ENCODE results near the gene RAET1G. TPM values are rescaled to one million over a fixed set of nuclear protein-coding genes. Genes with fewer than 3 reads are reported as not detected.

The RAET1G gene
- total and polyA plus RNA-seq, 2 donors (not counting 3 experiments of a cell fraction or from before 2014, with no cell fraction given), result 1.6 to 2.1 TPM

DNA sequence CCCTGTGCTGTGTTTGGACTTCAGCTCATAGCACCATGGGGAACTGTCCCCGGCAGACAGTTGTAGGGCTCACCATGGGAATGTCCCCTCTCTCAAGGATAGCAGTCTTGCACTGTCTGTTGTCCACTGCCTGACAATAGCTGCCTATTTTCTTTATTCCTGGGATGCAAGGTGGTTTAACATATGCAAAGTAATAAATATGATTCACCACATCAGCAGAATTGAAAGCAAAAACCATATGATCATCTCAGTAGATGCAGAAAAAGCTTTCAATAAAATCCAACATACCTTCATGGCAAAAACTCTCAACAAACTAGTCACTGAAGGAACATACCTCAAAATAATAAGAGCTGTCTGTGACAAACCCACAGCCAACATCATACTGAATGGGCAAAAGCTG, 45.3 kb downstream of the RAET1G start:
- dilution Hi-C loops (cut with MboI; ENCODE audit: extremely low pct_ligation_motif_present, low sequenced_read_pairs) (no loop called here), intact Hi-C loops (cut with micrococcal nuclease) (no loop called here)
- BruUV-seq (replicated peaks), result no TSS peak
- H2AFZ ChIP-seq (ENCODE audit: low read depth, low read length), result no peak overlapping the region
- peaks cover 14 to 16% of the 10 kb centered on the region in 2 experiments for H3K27me3 ChIP-seq (ENCODE audit: control insufficient read depth in 2 of 2, insufficient read depth in 2 of 2, low read length in 2 of 2)
- ChIA-PET POLR2A (no interaction called here), CTCF (interaction anchor here (1.6 kb wide), 1 partner anchor 12 kb away, joined by 4 read pairs; no protein-coding TSS in a partner anchor)
- no peaks in the 10 kb centered on the region for H3K4me1 ChIP-seq (ENCODE audit: control insufficient read depth, extremely low read depth, insufficient read depth, low read length)
- no peaks in the 10 kb centered on the region for H4K20me1 ChIP-seq (replicated peaks; ENCODE audit: control insufficient read depth, extremely low read depth, insufficient read depth, low read length)
- TF ChIP-seq GATA2 (IDR thresholded peaks at IDR 0.05; ENCODE audit: insufficient read depth, insufficient read length, low read depth, low read length) (no peak), POLR2A (IDR thresholded peaks at IDR 0.05; ENCODE audit: low read depth, low read length) (no peak), EZH2 (IDR thresholded peaks at IDR 0.05; ENCODE audit: borderline replicate concordance, low read depth, low read length, severe bottlenecking) (no peak), JUN (IDR thresholded peaks at IDR 0.05; ENCODE audit: borderline replicate concordance, insufficient read depth, insufficient read length, low read depth) (no peak), MYC (IDR thresholded peaks at IDR 0.05; ENCODE audit: low read depth, low read length) (no peak), POLR2AphosphoS5 (IDR thresholded peaks at IDR 0.05; ENCODE audit: insufficient read depth, low read depth, low read length) (no peak)
- no peak for FAIRE-seq
- no peaks in the 10 kb centered on the region for H3K9me3 ChIP-seq (replicated peaks; ENCODE audit: control insufficient read depth, insufficient read depth, low read length)
- no peaks in the 10 kb centered on the region for H3K79me2 ChIP-seq (ENCODE audit: control insufficient read depth, insufficient read depth, low read length)
- DNase-seq (ENCODE audit: low read depth, low spot score), result no peak
- H3K9me1 ChIP-seq (replicated peaks; ENCODE audit: control insufficient read depth, extremely low read depth, insufficient read depth, low read length), result no peaks in the 10 kb centered on the region
- H3K36me3 ChIP-seq (ENCODE audit: control insufficient read depth in 2 of 2, extremely low read depth in 1 of 2, insufficient read depth in 2 of 2, low read length in 2 of 2), result no peaks in the 10 kb centered on the region
- no peak overlapping the region for H3K27ac ChIP-seq (ENCODE audit: insufficient read depth, low read depth, low read length)
- H3K4me2 ChIP-seq (ENCODE audit: insufficient read depth, low read length), result no peak overlapping the region
- H3K4me3 ChIP-seq (replicated peaks in 1 of 3; ENCODE audit: insufficient read depth in 1 of 3, low read depth in 1 of 3, low read length in 3 of 3), result no peak overlapping the region
- H3K9ac ChIP-seq (replicated peaks; ENCODE audit: extremely low read depth, insufficient read depth, low read length), result no peak overlapping the region

DNA sequence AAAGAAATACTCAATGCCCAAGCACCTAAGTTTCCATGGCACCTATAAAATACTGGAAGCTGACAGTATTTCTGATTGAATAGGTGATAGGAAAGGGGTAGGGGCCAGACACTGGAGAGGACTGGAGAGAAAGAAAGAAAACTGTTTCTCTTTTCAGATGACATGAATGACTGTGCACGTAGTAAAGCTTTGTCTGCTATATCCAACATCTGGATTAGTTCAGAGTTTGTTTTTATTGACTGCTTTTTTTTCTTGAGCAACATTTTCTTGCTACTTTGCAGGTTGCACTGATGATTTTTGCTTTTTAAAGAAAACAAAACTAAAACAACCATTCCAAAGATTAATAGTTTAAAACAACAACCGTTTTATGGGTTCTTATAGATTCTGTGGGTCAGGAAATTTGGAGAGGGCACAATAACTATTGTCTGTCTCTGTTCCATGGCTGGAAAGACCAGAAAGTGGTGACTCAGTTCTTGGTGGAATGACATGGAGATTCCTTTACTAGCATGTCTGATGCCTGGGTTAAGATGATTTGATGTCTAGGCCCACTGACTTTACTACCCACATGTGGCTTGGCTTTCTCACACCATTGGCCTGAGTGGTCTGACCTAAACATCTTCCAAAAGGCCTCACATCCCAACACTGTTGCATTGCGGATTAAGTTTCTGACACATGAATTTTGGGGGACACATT, 46.5 kb downstream of the RAET1G start:
- no peaks in the 10 kb centered on the region for H3K79me2 ChIP-seq (ENCODE audit: control insufficient read depth, insufficient read depth, low read length)
- H3K36me3 ChIP-seq (ENCODE audit: control insufficient read depth in 2 of 2, extremely low read depth in 1 of 2, insufficient read depth in 2 of 2, low read length in 2 of 2), result no peaks in the 10 kb centered on the region
- peaks cover 14 to 16% of the 10 kb centered on the region in 2 experiments for H3K27me3 ChIP-seq (ENCODE audit: control insufficient read depth in 2 of 2, insufficient read depth in 2 of 2, low read length in 2 of 2)
- no peak overlapping the region for H3K4me3 ChIP-seq (replicated peaks in 1 of 3; ENCODE audit: insufficient read depth in 1 of 3, low read depth in 1 of 3, low read length in 3 of 3)
- H4K20me1 ChIP-seq (replicated peaks; ENCODE audit: control insufficient read depth, extremely low read depth, insufficient read depth, low read length), result no peaks in the 10 kb centered on the region
- H3K9me1 ChIP-seq (replicated peaks; ENCODE audit: control insufficient read depth, extremely low read depth, insufficient read depth, low read length), result no peaks in the 10 kb centered on the region
- intact Hi-C loops (cut with micrococcal nuclease) (no loop called here), dilution Hi-C loops (cut with MboI; ENCODE audit: extremely low pct_ligation_motif_present, low sequenced_read_pairs) (no loop called here)
- POLR2A ChIA-PET, result no interaction called here
- no peaks in the 10 kb centered on the region for H3K9me3 ChIP-seq (replicated peaks; ENCODE audit: control insufficient read depth, insufficient read depth, low read length)
- DNase-seq (ENCODE audit: low read depth, low spot score), result no peak
- H3K4me2 ChIP-seq (ENCODE audit: insufficient read depth, low read length), result no peak overlapping the region
- H2AFZ ChIP-seq (ENCODE audit: low read depth, low read length), result no peak overlapping the region
- H3K27ac ChIP-seq (ENCODE audit: insufficient read depth, low read depth, low read length), result no peak overlapping the region
- BruUV-seq (replicated peaks), result no TSS peak
- no peak overlapping the region for H3K9ac ChIP-seq (replicated peaks; ENCODE audit: extremely low read depth, insufficient read depth, low read length)
- CTCF ChIA-PET, result no interaction called here
- no peak for FAIRE-seq
- TF ChIP-seq POLR2A (IDR thresholded peaks at IDR 0.05; ENCODE audit: low read depth, low read length), result no peak
- no peak for TF ChIP-seq POLR2AphosphoS5 (IDR thresholded peaks at IDR 0.05; ENCODE audit: insufficient read depth, low read depth, low read length)
- TF ChIP-seq FOS (IDR thresholded peaks at IDR 0.05; ENCODE audit: borderline replicate concordance, insufficient read depth, low read length), result no peak
- TF ChIP-seq GATA2 (IDR thresholded peaks at IDR 0.05; ENCODE audit: insufficient read depth, insufficient read length, low read depth, low read length), result no peak
- no peak for TF ChIP-seq MYC (IDR thresholded peaks at IDR 0.05; ENCODE audit: low read depth, low read length)
- TF ChIP-seq, protein P1, sequence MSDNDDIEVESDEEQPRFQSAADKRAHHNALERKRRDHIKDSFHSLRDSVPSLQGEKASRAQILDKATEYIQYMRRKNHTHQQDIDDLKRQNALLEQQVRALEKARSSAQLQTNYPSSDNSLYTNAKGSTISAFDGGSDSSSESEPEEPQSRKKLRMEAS (IDR thresholded peaks at IDR 0.05; ENCODE audit: insufficient read depth, insufficient read length), result no peak
- no peak for TF ChIP-seq EZH2 (IDR thresholded peaks at IDR 0.05; ENCODE audit: borderline replicate concordance, low read depth, low read length, severe bottlenecking)
- no peak for TF ChIP-seq JUN (IDR thresholded peaks at IDR 0.05; ENCODE audit: borderline replicate concordance, insufficient read depth, insufficient read length, low read depth)
- H3K4me1 ChIP-seq (ENCODE audit: control insufficient read depth, extremely low read depth, insufficient read depth, low read length), result no peaks in the 10 kb centered on the region

Measured in endothelial cell of umbilical vein (primary cell).